ENCODE results near the gene DYTN.

The DYTN gene

DNA sequence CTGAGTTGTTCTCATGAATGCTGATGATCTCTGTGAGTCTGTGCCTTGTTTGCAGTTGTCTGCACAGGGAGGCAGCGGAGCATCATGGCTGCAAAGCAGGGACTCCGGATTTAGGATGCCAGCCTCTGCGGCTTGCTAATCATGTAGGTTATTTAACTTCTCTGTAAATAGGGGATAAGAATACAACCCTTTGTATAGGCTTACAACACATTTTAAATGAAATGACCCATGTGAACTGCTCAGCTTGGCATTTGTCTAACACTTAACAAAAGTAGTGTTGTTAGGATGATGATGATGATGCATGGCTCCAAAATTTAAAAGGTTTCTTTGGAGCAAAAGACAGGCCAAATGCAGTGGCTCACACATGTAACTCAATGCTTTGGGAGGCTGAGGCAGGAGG, 19.4 kb downstream of the DYTN start:
- no peak for DNase-seq (ENCODE audit: low read depth)

GRCh38 chr2:206696910-206697309, 21.3 kb downstream of the DYTN start:
- no peak for DNase-seq (ENCODE audit: low read depth)

- DNase-seq (ENCODE audit: low read depth): peak; percentile 32
These were observed 24.6 kb downstream of the DYTN start for GRCh38 chr2:206693399-206694137.

GRCh38 chr2:206692971-206693370, 25.2 kb downstream of the DYTN start:
- DNase-seq (ENCODE audit: low read depth): no peak

DNA sequence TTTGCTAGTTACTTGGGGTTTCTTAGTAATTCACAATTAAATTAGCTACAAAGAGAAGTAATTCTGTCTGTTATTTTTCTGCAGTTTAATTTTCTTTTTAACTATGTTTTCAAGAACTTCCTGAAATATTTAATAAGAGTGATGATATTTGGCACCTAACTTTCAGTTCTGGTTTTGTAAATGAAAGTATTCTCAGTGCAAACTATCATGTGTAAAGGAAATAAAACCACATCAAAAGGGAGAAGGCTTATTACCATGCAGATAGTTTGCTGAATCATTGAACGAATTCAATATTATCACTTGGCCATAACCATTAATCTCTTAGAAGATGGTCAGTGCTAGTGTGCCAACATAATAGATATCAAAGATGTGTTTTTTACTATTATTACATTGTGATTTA, 29.2 kb downstream of the DYTN start:
- DNase-seq (ENCODE audit: low read depth): no peak

DNA sequence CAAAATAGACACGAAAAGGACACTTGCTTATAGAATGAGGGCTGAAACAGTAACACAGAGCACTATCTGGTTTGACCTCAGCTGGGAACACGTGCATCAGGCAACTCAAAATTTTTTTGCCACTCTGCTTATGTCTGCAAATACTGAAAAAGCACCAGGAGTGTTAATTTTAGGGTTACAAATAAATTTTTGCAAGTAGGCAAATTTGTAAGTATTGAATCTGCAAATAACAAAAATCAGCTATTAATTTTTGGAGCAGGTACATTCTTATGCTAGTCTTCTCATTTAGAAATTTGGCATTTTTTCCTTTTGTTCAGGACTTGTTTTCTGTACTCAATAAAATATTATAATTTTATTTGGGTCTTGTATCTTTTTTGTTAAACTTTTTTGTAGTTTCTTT, 29.7 kb downstream of the DYTN start:
- DNase-seq (ENCODE audit: low read depth): no peak

- DNase-seq (ENCODE audit: low read depth): no peak
These were observed 34.6 kb downstream of the DYTN start for GRCh38 chr2:206683546-206683945.

- DNase-seq (ENCODE audit: low read depth): no peak
These were observed 47.5 kb downstream of the DYTN start for GRCh38 chr2:206670531-206671319.

GRCh38 chr2:206665251-206665650, 52.9 kb downstream of the DYTN start:
- DNase-seq (ENCODE audit: low read depth): no peak

GRCh38 chr2:206657087-206657486, 61.1 kb downstream of the DYTN start:
- DNase-seq (ENCODE audit: low read depth): no peak

GRCh38 chr2:206647985-206648384, 70.2 kb downstream of the DYTN start:
- no peak for DNase-seq (ENCODE audit: low read depth)

GRCh38 chr2:206642075-206643025, 75.8 kb downstream of the DYTN start, which contains the start of gene FAM237A:
FAM237A (plus strand) TSS chr2:206642487; CDS start chr2:206644237, 1,750 bp downstream.
- DNase-seq (ENCODE audit: low read depth): peak; percentile 15

GRCh38 chr2:206641226-206641625, 77.0 kb downstream of the DYTN start:
- no peak for DNase-seq (ENCODE audit: low read depth)

DNA sequence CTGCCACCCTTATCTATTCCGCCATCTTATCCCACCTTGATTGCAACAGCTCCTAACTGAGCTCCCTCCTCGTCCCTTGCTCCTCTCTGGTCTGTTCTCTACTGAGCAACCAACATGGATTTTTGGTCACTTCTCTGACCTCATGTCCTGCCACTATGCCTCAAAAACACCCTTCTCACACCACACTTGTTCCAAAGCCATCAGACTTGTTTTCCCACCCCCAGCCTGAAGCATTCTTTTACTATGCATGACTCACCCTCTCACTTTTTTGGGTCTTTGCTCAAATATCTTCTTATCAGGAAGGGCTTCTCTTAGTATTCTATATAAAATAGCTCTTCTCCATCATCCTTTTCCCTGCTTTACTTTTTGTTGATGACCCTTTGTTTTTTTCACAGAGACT, 78.6 kb downstream of the DYTN start:
- DNase-seq (ENCODE audit: low read depth): no peak

- DNase-seq (ENCODE audit: low read depth): no peak
These were observed 83.2 kb downstream of the DYTN start for GRCh38 chr2:206635015-206635414.

- DNase-seq (ENCODE audit: low read depth): no peak
These were observed 86.9 kb downstream of the DYTN start for GRCh38 chr2:206631340-206631739.

GRCh38 chr2:206627632-206628031, 90.6 kb downstream of the DYTN start:
- DNase-seq (ENCODE audit: low read depth): no peak

GRCh38 chr2:206626108-206626507, 92.1 kb downstream of the DYTN start:
- DNase-seq (ENCODE audit: low read depth): no peak

- DNase-seq (ENCODE audit: low read depth): no peak
These were observed 99.2 kb downstream of the DYTN start for GRCh38 chr2:206619011-206619410.

DNA sequence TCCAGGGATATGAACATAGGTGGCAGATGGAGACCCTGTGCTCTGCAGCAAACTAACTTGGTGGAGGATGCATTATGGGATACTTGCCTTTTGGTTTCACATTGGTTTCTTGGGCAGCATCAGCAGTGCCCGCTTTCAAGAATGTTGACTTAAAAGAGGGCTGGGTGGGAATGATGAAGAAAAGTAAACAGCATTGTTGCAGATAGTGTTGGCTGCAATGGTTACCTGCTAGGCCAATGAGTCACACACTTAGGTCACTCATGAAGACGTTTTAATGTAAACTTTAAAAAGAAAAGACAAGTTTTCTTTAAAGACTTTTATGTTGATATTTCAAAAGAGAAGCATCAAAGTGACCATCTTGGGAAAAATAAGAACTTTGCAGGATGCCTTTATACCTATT, 102.0 kb downstream of the DYTN start:
- DNase-seq (ENCODE audit: low read depth): peak; percentile 4

DNA sequence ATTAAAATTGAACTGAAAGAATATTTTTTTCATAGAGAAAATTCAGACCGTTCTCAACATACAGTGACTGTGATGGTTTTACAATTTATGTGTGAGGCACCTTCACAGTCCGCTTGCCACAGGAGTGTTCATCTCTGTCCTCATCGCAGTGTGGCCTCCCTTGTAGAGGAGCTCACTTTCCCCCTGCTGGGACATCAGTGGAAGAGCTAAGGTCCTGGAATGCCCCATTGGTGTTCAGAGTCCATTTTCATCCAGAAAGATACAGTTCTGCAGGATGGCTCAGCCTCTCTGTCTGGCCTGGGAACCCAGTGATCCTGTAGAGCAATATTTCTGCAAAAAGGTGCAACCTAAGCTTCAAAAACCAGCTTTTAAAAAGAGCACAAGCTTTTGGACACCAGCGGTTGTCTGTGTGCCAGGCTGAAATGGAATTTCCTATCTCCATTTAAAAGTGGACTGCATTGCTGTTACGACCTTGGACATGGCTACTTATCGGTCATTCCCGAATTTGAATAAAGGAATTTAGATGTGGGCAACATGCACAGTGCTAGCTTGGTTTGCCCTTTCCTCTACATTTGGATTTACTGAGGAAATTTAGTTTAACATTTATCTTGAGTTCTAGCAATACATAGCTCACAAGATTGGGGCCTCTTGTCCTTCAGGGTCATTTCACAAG, 102.6 kb downstream of the DYTN start:
- no peak for DNase-seq (ENCODE audit: low read depth)

DNA sequence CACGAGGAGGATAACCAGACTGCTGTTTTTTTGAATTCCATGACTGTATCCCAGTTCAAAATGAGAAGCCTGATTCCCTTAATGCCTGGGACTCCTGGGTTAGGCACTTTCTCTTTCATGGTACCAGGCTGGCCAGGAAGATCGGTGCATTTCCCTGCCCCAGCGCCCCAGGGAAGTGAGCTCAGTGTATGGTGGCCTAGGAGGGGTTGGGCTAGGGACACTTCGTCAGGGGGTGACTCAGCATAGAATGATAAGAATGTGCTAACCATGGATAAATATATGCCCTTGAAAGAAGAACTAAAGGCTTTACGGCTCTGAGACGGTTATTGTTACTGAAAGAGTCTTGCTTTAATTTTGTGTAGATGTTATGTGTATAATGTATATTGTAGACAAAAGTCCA, 103.4 kb downstream of the DYTN start:
- DNase-seq (ENCODE audit: low read depth): peak; percentile 45

Data from non-pigmented ciliary epithelial cell (primary cell).